SIG-M5 treated with dmso at 0.1 percent for 504 hours (cell line): ENCODE measurements around the gene LILRA1.
A peak's percentile ranks its signal among the peaks of the same experiment; 100 is the strongest.
"Not testable (repeated sequence)": the region's sequence is repeated elsewhere in the genome, so short reads cannot be mapped to it uniquely, and the experiment has no call there.

Experiments
- DNase-seq: peaks from one replicate; lab custom pipeline; 2025; ENCODE audit not compliant: unreplicated experiment; lab: John Stamatoyannopoulos, UW

The LILRA1 gene

DNA sequence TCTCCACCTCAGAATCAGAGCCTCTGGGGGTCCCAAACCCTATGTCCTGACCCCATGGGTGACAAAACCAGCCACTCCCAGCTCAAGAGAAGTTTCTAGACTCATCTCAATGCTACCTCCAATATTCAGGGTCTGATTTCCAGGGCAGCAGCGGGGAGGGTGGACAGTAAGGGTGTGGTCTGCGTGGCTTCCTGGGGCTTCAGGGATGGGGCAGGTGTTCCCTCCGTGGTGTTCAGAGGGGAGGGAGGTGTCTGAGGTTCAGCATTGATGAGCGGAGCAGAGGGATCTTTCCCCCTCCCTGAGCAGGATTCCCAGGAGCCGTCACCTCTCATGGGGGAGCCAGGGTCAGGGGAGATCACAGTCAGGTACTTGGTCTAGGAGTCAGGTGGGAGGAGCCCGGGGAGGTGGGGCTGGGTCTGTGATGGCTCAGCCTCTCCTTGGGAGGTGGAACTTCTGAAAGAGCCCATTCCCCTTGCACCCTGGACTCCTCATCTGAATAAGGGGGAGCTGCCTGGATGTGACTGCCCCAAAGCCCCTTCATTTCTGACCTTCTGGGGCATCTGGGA is 16.9 kb upstream of the LILRA1 start:
- DNase-seq = no peak

DNA sequence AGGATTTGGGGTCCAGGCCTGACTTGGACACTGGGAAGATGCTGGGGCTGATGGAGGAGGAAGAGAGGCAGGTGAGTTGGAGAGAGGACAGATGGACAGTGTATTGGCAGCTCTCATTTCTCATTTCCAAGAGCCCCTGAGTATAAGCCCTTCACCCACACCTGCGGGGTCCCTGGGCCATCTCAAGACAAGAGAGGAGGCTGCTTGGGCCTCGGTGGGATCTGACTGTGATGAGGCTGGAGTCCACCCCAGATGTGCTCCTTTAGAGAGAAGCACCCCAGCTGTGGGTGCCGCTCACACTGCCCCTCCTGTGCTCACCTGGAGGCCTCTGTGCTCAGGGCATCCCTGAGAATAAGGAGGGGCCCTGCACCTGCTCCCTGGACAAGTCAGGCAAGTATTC is 16.1 kb upstream of the LILRA1 start:
- DNase-seq = no peak

- DNase-seq = not testable (repeated sequence)
Observed at GRCh38 chr19:54578268-54578667, 15.2 kb upstream of the LILRA1 start.

DNA sequence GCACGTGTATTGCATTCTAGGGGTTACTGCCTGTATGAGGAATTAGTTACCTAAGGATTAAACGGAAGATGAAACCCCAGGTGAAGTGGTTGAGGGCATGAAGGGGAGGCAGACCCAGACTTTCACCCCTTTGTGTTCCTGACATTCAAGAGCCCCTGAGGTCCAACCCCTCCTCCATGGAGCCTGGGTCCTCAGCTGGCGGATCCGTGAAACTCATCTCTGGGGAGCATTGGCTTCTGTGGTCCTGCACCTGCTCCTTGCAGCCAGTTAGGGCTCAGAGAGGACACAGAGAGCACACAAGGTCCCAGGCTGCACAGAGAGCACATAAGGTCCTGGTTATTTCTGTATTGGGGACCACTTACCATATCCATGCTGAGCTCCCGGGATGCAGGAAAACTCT is 7.0 kb upstream of the LILRA1 start:
- DNase-seq = no peak

DNA sequence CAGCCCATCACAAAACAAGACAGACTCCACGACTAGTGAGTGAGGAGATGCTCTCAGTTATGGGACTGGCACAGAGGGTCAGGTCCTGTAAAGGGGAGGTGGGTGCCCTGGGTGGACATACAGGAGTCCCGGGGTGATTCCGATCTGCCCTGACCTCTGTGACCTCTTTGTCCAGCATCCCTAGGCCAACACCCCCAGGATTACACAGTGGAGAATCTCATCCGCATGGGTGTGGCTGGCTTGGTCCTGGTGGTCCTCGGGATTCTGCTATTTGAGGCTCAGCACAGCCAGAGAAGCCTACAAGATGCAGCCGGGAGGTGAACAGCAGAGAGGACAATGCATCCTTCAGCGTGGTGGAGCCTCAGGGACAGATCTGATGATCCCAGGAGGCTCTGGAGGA is 6.4 kb upstream of the LILRA1 start:
- DNase-seq = no peak

- DNase-seq = not testable (repeated sequence)
Observed at GRCh38 chr19:54593931-54594626, 647 bp downstream of the LILRA1 start.

- no peak for DNase-seq
Observed at GRCh38 chr19:54594737-54595136, 1.3 kb downstream of the LILRA1 start.

DNA sequence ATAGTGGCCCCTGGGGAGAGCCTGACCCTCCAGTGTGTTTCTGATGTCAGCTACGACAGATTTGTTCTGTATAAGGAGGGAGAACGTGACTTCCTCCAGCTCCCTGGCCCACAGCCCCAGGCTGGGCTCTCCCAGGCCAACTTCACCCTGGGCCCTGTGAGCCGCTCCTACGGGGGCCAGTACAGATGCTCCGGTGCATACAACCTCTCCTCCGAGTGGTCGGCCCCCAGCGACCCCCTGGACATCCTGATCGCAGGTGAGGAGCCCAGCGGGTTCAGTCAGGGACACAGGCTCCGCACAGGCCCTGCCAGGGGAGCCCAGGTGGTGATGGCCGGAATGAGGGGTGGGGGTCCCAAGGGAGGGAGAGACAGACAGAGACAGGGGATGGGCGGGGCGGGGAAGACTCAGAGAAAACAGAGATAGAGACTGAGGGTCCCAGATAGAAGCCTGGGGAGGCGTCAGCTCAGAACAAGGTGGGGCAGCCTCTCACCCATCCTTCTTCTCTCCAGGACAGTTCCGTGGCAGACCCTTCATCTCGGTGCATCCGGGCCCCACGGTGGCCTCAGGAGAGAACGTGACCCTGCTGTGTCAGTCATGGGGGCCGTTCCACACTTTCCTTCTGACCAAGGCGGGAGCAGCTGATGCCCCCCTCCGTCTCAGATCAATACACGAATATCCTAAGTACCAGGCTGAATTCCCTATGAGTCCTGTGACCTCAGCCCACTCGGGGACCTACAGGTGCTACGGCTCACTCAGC is 2.4 kb downstream of the LILRA1 start:
- DNase-seq = not testable (repeated sequence)

GRCh38 chr19:54600212-54600611 is 6.8 kb downstream of the LILRA1 start:
- no peak for DNase-seq

DNA sequence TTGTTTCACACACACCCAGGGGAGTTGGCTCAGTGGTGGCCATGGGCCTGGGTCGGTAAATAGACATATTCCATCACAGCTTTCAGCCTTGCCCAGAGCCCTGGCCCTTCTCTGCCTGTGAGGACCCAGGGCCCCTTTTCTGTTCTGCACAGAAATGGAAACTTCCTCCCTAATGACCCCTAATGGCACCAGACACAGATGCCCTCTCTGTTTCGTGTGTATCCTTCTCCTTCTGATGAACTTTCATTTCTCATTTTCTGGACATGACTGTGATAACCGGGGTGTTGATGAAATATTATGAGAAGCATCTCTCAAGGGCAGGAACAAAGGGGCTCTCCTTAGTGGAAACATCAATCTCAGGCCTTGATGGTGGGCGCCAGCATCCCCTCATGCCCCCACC is 12.8 kb downstream of the LILRA1 start:
- no peak for DNase-seq

- no peak for DNase-seq
Observed at GRCh38 chr19:54606891-54607784, 13.7 kb downstream of the LILRA1 start.

DNA sequence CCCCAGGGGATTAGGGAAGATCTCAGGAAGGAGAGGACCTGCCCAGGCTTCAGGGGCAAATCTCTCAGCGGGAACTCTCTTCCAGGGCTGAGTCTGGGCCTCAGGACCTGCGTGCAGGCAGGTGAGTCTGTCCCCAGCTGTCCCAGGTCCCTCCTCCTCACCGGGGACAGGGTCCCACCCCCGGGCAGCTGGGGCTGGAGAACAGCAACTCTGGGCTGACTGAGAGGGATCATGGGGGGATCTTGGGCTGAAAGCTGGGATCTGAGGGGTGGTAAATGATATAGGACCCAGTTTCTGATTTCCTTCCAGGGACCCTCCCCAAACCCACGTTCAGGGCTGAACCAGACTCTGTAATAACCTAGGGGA is 14.3 kb downstream of the LILRA1 start:
- DNase-seq = no peak

GRCh38 chr19:54608205-54608604 is 14.8 kb downstream of the LILRA1 start:
- no peak for DNase-seq

DNA sequence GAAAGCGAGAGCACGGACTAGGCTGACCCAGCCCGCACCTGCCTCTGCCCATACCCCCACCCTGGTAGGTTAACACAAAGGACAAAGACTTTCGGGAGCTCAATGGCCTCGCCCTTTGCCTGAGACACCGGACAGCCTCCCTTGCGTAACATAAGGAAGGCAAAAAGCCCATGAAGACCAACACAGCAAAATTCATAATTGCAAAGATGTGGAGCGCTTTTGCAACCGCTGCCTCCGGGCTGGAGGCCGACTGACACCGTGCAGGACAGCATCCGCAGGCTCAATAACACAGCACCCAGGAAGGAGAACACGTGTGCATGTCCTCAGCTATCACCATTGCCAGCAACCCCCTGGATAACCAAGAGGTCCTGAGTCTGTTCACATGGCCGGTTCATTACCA is 15.4 kb downstream of the LILRA1 start:
- DNase-seq = no peak

DNA sequence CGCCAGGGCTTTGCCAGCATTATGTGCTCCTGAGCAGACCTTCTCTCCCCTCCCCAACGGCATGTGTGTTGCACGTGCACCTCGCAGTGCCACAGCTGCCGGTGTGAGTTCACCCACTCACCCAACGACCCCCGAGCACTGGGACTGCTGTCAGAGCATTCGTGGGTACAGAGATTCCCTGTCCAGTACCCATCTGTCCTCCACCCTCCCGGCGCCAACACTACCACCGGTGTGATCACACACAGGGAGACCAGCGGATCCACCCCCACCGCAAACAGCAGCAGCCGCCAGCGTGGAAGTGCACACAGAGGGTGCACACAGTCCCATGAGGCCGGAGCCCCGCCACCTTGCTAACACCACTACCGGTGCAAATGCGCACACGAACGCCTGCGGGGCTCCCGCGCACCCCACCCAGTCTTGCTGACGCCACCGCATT is 15.9 kb downstream of the LILRA1 start:
- no peak for DNase-seq

- DNase-seq = peak; percentile 28
Observed at GRCh38 chr19:54612428-54612827, 19.0 kb downstream of the LILRA1 start.

DNA sequence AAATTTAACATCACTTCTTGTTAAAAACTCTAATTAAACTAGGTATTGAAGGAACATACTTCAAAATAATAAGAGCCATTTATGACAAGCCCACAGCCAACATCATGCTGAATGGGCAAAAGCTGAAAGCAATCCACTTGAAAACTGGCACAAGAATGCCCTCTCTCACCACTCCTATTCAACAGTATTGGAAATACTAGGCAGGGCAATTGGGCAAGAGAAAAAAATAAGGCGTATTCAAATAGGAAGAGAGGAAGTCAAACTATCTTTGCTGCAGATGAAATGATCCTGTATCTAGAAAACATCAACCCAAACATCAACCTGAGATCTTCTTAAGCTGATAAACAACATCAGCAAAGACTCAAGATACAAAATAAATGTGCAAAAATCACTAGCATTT is 21.3 kb downstream of the LILRA1 start:
- DNase-seq = no peak

GRCh38 chr19:54616057-54616456 is 22.6 kb downstream of the LILRA1 start:
- no peak for DNase-seq

- DNase-seq = peak; percentile 36
Observed at GRCh38 chr19:54616821-54617560, 23.6 kb downstream of the LILRA1 start.

DNA sequence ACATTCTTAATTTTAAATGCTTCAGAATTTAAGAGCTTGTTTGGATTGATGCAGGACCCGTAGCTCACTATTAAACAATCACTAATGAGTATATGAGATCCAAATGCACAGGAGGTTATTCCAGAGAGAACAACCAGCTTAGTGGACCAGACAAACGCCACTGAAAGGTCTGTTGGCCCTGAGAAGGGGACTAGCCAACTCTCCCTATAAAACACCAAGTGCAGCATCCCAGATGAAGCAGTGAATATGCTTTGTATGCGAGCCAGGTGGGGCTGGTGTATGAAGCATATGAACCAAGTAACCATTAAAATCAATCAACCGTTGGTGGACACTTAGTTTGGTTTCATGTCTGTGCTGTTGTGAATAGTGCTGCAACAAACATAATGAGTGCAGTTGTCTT is 27.0 kb downstream of the LILRA1 start:
- DNase-seq = no peak

GRCh38 chr19:54622431-54622830 is 29.0 kb downstream of the LILRA1 start:
- no peak for DNase-seq
